HG03039 (cell line): Measurements from ENCODE around the gene RRAS.
A peak's percentile ranks its signal among the peaks of the same experiment; 100 is the strongest.

Experiments
- ATAC-seq: cut with Tn5 transposase; IDR thresholded peaks from one replicate; pipeline ENCODE4 v1.9.1; 2021; ENCODE audit warnings: mild to moderate bottlenecking, moderate library complexity; ENCODE audit not compliant: unreplicated experiment

RRAS gene

DNA sequence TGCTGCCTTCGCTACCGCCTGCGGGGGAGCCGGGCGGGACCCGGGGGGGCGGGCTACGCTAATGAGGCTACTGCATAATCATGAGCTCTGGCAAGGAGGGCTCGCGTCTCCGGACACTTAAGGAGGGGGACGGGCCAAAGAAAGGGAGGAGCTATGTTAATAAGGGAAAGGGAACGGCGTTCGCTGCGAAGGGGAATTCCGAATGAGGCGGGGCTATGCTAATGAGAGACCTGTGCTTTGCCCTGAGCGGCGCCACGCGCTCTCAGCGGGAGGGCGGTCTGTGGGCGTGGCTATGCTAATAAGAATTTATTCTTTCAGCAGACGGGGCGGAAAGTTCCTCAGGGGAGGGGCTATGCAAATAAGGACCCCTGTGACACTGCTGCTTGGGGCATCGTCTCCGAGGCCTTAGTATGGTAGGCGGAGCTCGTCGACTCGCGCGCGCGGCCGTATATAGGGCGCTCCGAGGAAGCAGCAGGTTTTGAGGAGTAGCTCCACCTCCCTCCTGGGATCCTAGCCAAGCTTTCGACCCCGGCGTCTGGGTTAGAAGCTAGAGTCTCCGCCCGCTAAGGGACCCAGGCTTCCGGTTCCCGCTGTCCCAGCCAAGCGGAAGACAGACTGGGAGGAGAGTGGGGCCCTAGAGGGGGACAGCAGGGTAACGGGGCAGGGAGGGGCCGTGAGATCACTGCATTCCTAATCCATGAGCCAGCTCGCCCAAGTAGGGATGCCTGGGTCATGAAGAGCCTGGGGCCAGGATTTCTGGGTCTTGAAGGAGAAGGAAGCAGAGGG lies at the start of gene RRAS:
Gene RRAS, minus strand, starts transcription at position 31 of the 786 bp plus-strand sequence. CDS start 45 bp downstream, outside the sequence.
- peak; percentile 47 for ATAC-seq

DNA sequence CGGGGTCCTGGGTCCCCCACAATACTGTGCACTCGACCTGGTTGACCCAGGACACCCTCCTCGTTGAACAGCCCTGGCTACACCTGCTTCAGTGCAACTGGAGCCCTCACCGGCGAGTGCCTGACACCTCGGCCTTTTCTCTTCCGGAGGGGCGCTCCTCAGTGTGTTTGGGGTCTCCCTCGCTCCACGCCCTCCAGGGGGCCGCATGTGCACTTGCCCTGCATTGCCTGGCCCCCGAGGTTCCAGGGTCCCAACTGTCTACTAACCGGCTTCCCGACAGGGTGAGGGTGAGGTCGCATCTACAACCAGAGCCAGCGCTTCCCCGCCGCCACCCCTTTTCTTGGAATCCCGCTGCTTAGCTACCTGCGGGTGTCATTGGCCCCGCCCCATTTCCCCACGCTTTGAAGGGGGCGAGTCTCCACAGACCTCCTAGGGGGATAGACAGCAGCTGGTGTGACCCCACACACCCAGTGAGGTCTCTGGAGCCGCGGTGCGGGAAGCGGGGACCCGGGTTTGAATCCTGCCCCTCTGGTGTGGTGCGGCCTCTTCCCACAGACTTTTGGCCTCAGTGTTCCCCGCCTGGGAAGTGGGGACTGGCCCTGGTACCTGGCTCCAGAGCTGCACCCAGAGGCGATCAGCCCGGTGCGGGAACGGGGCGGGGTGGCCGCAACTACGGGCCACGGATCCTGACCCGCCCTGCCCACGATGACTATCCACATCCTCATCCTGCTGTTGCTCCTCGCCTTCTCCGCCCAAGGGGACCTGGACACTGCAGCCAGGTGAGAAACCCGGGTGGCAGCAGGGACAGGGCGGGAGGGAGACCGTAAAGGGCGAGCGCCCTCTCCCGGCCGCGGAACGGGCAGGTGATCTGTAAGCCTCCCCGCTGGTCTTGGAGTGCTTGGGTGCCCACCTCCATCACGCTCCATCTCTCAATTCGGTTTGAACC lies 49.5 kb upstream of the RRAS start, which contains the start of gene ADM5:
Gene ADM5, plus strand, starts transcription at position 462 of the 946 bp plus-strand sequence. Its CDS starts 244 bp downstream, at position 706.
- ATAC-seq, result no peak

DNA sequence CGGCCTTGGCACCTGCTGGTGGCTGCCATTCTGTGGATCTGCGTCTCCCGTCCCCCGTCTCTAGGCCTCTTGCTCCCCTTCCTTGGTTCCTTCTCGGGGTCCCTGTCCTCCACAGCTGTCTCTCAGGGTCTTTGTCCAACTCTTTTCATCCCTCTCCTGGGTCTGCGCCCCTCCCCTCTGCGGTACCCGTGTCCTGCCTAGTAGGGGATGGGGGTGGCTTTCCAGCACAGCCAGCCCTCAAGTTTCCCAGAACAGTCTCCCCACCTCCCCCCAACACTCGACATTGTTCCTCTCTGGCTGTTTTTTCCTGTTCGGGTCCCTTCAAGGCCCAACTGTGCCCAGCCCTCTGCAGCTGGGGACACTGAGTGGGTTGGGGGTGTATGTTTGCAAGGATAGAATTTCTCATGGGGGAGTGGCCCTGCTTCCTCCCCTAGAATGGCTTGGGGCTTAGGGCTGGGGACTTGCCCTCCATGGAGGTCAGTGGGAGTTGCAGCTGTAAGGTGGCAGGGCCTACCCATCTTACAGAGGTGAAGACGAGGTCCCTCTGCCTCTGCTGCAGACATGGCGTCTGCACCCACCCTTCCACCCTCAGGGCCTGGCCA lies 48.7 kb upstream of the RRAS start:
- ATAC-seq, result no peak

DNA sequence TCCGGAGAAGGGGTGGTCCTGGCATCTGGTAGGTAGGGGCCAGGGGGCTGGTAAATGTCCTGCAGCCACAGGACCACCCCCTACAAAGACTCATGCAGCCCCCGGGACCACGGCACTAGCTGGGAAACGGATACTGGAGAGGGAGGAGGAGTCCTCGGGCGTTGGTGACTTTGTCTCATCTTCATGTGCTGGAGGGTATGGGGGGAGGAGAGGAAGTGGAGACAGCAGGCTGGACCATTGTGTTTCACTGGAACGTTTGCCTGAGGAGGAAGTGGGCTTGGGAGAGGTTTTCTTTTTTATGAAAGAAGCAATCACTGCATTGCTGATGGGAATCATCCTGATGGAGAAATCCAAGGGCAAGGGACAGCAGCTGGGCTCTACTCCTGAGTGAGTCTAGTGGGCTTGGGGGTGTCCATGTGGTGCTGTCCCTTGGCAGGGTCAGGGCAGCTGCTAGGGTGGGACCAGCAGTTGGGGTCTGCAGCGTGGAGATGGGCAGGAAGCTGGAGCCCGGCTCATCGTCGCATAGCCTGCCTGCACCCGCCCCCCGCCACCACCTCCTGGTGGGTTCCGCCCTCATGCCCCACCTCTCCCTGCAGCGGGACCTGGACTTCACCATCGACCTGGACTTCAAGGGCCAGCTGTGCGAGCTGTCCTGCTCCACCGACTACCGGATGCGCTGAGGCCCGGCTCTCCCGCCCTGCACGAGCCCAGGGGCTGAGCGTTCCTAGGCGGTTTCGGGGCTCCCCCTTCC lies 47.8 kb upstream of the RRAS start:
- no peak for ATAC-seq

DNA sequence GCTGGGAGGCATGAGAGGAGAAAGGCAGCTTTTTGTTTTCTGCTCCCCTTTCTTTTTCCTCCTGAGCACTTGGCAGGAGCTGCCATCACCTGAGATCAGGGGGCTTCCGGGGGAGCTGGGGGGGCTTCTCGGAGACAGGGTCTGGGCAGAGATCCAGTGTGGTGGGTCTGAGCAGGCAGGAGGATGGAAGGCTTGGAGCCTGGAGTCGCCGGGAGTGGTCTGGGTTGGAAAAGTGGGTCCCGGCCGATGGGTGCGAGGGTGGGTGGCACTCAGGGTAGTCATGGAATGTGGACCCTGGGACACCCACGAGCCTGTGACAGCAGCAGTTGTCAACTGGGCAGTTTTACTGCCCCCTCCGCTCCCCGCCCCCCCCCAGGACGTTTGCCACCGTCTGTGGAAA lies 47.2 kb upstream of the RRAS start:
- no peak for ATAC-seq

DNA sequence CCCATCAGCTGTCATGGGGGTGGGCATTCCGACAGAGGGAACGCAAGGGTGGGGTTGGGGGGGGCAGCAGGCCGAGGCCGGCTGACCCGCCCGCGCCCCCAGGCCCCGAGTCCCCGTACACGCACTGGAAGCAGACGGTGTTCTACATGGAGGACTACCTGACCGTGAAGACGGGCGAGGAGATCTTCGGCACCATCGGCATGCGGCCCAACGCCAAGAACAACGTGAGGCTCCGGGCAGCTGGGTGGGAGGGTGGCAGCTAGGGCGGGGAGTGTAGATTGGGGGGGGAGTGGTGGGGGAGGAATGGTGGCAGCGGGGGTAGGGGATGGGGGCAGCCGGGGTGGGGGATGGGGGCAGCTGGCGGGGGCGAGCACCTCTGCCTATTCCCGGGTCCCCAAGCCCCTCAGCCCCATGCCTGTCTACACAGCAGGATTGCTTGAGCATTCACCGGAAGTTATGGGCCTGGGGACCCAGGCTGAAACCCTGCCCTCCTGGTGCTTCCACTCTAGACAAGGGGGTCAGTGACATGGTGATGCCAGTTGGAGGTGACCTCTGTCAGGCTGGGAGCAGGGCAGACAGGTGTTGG lies 46.7 kb upstream of the RRAS start:
- ATAC-seq, result no peak

DNA sequence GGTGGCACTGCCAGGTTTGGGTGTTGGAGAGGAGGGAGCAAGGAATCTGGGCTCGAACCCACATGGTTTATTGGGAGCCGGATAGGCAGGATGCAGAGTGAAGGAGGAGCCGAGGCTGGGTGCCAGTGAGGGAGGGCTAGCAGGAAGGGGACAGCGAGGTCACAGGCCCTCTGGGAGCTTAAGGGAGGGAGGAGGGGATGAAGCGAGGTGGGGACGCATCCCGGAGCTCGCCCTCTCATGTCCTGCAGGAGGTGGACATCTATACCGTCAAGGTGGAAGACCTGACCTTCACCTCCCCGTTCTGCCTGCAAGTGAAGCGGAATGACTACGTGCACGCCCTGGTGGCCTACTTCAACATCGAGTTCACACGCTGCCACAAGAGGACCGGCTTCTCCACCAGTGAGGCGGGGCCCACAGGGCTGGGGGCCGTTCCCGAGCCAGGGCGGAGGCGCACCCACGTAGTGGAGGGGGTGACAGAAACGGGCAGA lies 45.9 kb upstream of the RRAS start:
- ATAC-seq, result no peak

DNA sequence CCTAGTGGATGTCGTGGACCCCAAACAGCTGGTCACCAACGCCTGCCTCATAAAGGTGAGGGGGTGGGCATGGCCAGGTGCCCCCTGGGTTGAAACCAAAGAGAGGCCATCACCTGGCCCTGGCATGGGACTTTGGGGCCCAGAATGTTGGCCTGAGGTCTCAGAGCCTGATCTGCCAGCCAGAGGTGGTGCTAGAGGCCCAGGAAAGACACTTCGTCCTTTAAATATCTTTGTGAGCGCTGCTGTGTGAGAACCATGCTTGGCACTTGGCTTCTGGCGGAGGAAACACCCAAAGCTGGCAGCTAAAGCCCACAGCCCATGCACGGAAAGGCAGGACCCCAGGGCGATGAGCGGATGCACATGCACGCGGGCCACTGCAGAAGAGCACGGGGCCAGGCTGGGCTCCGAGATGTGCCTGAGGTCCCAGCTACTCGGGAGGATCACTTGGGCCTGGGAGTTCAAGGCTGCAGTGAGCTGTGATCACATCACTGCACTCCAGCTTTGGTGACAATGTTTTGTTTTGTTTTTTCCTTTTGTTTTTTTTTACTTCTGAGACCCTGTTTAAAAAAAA lies 45.1 kb upstream of the RRAS start:
- ATAC-seq, result no peak

DNA sequence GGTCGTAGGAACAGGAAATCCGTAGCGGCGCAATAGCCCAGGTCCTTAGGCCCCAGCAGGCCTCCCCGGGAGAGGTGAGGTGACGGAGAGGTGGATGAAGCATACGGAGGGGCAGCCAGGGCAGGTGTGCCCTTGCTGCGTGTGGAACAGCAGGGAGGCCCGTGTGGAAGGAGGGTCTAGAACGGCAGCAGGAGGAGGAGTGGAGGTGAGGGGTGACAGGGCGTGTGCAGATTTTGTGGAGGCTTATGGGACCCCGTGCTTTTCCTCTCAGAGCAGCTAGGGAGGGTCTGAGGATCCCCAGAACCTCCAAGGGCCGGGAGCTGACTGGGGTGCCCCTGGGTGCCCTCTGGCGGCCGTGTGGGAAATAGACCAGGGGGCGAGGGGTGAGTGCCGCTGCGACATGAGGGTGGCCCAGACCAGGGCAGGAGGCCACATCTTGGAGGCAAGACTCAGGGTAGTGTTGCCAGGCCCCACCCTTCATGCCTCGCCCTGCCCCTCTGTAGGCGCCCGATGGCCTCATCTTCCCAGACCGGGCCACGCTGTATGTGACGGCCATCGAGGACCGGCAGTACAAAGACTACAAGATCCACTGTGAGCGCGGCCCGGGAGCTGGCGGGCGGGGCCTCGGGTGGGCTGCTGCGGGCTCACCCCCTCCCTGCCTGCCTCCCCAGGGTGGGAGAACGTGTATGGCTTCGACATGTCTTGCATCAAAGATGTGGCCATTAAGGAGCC lies 44.5 kb upstream of the RRAS start:
- no peak for ATAC-seq

DNA sequence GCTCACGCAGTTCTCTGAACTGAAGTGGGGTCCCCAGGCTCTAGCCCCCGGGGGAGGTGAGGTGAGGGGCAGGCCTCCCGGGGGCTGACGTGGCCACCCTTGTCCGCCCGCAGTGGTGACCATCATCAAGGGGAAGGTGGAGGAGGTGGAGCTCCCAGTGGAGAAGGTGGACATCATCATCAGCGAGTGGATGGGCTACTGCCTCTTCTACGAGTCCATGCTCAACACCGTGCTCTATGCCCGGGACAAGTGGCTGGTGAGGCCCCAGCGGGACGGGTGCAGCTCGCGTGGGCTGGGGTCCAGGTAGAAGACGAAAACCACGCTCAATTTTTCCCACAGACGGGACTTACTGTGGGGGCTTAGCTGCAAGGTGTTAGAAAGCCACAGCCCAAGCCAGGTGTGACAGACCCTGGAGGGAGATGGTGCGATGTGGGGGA lies 43.9 kb upstream of the RRAS start:
- no peak for ATAC-seq

DNA sequence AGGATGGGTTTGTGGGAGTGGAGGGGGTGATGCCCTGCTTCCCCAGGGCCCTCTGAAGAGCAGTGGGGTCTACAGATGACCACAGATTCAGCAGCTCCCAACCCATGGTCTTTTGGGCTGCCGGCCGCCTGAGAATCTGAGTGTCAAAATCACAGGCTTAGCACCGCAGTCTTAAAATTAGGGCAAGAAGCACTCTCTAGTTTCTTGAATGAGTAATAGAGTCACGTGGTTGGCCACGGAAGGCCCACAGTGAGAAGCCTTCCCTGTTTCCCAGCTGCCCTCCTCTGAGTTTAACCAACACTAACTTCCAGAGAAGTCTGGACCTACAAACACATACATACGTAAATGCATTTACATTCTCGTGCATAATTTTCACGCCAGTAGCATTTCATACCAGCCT lies 42.3 kb upstream of the RRAS start:
- ATAC-seq, result no peak

DNA sequence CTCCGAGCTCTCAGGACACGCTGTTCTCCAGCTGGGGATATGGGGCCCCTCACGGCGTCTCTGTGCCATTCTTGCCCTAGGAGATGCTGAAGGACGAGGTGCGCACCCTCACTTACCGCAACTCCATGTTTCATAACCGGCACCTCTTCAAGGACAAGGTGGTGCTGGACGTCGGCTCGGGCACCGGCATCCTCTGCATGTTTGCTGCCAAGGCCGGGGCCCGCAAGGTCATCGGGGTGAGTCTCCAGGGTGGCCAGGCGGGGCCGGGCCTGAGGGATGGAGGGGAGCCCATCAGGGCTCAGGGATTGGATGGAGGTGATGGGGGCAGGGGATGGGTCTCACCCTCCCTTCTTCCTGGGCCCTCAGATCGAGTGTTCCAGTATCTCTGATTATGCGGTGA lies 41.9 kb upstream of the RRAS start:
- no peak for ATAC-seq

DNA sequence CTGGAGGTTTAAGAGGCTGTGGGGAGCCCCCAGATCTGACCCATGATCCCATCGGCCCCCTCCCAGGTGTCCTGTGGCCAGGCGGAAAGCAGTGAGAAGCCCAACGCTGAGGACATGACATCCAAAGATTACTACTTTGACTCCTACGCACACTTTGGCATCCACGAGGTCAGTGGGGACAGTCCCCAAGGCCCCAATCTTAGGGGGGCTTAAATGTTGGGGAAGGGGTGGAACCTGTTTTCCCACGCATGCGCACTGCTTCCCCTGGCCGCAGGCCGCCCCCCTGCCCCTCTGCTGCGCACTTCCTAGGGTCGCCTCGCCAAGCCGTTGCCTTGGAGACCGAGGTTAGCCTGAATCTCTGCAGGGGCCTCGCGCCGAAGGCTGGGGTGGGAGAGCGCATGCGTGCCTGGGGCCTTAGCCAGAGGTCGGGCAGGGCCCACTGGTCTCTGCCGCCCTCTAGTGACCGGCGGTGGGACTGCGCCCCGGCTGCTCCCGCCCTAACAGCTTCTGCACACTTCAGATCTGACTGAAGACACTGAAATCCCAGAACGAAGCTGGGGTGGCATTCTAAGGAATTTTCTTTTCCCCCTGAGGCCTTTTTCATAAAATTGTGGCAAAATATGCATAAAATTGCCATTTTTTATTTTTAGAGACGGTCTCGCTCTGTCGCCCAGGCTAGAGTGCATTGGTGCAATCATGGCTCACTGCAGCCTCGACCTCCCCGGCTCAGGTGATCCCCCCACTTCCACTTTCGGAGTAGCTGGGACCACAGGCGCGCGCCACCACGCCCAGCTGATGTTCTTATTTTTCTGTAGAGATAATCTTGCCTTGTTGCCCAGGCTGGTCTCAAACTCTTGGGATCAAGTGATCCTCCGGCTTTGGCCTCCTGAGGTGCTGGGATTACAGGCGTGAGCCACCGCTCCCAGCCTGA lies 40.7 kb upstream of the RRAS start:
- ATAC-seq, result no peak

DNA sequence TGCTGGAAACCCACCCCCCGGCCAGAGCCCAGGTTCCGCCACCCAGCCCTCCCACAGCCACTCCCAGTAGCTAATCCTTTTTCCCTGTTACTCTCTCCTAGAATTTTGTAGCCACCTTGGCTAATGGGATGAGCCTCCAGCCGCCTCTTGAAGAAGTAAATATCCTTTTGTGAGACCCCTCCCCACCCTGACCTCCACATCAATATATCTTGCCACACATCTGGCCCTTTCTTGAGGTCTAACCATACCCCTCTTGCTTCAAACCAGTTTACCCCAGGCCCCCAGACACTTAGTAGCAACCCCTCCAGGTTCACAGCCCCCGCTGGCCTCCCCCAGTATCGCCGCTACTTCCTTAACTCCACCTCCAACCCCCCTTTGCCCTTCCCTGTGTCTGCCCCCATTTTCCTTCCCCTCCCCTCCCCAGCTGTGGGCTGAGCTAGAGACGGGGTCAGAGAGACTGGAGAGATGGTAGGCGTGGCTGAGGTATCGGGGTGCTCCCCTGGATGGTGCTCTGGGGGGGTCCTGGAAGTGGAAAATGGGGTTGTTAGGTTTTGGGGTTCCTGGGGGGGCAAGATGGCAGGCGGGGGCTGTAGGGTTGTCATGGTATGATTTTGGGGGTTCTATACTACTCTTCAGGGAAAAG lies 39.9 kb upstream of the RRAS start:
- no peak for ATAC-seq

DNA sequence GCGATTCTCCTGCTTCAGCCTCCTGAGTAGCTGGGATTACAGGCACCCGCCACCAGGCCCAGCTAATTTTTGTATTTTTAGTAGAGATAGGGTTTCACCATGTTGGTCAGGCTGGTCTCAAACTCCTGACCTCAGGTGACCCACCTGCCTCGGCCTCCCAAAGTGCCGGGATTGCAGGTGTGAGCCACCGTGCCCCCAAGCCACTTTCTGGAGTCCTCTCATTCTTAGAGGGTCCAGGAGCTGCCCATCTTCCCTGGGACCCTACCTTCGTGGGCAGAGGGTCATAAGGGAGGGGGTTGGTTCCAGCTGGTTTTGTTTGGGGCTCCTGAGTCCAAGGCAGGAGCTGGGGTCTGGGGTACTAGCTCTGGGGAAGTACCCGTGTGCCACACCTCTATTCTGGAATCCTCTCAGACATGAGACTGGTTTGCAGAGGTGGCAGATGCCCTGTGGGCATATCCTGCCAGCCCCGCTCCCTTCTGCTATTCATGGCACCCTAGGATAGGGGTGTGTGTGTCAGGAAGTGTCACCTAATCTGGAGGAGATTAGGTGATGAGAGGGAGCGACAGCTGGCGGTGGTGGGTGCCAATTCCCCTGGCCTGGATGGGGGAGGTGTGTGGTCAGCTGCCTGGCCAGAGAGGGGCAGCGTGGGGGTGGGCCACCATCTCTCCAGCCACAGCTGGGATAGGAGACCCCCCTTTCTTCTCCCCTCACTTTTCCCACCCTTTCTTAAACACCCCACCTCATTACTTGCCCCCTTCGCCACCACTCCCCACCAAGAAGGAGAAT lies 39.2 kb upstream of the RRAS start:
- no peak for ATAC-seq

DNA sequence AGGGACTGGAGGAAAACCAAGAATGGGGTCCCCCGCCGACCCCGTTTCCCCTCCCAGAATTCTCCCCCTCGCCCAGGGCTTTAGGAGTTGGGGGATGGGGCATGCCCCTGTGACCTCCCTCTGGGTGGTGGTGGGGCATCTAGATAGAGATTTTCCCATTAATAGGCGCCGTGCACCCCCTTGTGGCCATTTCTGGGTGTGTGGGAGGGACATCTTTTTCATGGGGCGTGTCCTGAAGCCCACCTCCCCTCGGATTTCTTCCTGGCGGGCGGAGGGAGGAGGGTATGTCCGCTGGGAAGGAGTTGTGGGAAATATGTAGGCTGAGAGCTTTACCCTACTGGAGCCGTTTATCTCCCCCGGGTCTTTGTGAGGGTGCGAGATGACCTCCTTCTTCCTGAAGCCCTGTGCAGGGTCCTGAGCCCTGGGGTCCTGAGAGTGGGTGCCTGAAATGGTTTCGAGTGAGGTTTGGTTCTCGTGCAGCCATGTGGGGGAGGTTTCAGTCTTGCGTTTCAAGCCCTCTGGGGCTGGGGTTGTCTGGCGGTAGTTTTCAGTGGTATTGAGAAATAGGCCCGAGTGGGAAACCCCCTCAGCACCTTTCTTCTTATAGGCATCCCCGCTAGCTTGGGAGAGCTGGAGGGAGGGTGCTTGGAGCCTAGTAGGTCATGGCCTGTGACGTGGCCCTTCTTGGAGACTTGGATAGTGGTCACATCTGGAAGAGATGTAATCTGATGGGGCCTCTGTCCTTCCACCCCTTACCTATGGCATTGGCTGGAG lies 38.1 kb upstream of the RRAS start:
- no peak for ATAC-seq
